ENCODE measurements around the gene LEO1.
A peak's percentile ranks its signal among the peaks of the same experiment; 100 is the strongest.

LEO1 gene

GRCh38 chr15:51971375-51972133 is at the start of gene LEO1:
LEO1 (minus strand) TSS chr15:51971778; CDS start chr15:51971745, 33 bp downstream.
- peak; percentile 76 to 84 (median 80) for DNase-seq (ENCODE audit: low read depth in 3 of 3)

DNA sequence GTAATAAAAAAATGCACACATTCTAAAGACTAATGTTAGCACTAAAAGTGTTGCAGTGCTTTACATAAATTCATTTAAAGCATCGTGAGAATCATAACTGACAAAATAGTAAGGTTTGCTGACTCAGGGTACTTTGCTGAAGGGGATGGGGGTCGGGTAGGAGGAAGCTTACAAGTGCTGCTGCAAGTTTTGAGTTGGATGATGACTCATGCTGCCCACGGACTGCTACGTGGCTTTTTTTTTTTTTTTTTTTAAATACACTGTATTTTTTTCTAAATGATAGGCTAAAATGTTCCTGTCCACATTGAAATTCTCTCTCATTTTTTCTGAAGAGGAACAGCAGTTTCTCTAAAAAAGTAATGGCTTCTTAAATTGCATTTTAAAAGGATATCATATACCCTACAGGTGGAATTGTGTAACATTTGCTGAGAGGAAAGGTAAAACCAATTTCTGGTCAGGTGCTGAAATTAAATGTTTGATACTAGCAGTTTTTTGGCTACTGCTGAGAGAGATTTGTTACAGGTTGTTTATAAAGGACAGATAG is 49.6 kb upstream of the LEO1 start:
- DNase-seq (ENCODE audit: low read depth in 3 of 3): peak; percentile 40 to 62 (median 57)

GRCh38 chr15:52020221-52021085 is 48.9 kb upstream of the LEO1 start:
- DNase-seq (ENCODE audit: low read depth in 3 of 3): no peak

- peak in 2 of 3 experiments; percentile 40 to 62 for DNase-seq (ENCODE audit: low read depth in 3 of 3)
Measured at GRCh38 chr15:52019394-52020220, 48.0 kb upstream of the LEO1 start.

DNA sequence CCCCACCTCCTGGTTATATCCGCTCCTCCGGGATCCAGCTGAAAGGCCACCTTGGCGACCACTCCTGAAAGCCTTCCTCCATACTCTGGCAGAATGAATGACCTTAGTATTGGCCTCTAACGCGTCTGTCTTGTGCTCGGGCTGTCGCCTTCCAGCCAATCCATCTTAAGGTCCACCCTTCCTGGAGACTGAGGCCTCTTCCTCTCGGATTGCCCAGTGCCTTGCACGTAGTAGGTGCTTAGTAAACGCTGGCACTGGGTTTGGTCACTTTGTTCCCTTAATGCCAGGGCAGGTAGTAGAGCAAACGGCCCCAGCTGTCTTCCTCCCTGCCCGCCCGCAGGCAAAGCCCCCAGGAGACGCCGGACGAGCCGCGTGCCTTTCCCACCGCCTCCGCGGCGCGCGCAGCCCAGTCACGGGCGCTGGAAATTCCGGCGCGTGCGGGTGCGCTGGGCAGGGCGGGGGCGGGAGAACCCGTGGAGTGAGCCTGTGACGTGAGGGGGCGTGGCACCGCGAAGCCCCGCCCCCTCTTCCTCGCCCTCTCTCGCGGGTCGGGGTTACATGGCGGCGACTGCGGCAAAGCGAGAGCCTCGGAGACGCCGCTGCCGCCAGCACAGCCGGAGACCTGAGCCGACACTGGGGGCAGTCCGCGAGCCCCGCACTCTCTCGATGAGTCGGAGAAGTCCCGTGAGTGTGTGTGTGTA is 47.3 kb upstream of the LEO1 start, which contains the start of gene MAPK6:
TSS of gene MAPK6 (plus strand) at position 527 of the 701 bp plus-strand sequence. CDS start 27,242 bp downstream, outside the sequence.
- peak; percentile 85 to 94 (median 85) for DNase-seq (ENCODE audit: low read depth in 3 of 3)

DNA sequence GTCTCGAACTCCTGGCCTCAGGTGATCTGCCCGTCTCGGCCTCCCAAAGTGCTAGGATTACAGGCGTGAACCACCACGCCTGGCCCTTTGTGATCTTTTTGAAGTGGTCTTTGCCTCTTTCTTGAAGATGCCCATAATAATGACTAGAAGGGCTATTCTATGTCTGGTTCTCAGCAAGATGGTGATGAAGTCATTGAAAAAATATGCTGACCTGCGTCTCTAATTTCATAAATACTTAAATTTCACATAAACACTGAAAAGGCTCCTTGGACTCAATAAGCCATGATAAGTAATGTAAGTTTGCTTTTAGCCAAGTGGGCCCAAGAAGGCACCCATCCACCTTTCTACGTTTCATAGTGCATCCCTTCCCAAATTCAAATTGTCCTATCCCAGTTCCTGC is 46.7 kb upstream of the LEO1 start:
- no peak for DNase-seq (ENCODE audit: low read depth in 3 of 3)

- no peak for DNase-seq (ENCODE audit: low read depth in 3 of 3)
Measured at GRCh38 chr15:52016316-52016715, 44.7 kb upstream of the LEO1 start.

- no peak for DNase-seq (ENCODE audit: low read depth in 3 of 3)
Measured at GRCh38 chr15:52014616-52015015, 43.0 kb upstream of the LEO1 start.

DNA sequence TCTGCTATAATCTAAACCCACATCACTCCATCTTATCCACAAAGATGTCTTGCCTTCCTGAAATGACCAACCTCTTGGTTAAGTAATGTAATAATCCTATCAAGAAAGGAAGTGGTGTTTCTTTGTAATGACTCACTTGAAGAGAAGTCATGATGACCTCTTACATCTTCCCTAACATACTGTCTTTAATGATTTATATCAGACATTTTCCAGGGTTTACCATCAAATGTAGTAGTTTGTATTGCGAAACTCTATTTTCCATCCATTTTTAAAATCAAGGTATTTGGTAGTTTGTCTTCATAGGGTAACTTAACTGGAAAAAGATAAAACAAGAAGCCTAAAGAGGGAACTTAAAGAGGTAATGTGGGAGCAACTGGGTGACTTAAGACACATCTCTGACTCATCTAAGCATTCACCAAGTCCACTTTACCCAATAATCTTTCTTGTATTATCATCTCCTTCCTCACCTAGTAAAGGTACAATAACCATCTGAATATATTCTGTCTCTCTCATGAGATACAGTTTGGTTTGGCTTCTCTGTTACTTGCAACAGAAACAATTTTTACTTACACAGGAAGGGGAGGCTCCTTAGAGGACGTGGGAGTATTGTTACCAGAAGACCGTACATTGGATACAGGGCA is 41.7 kb upstream of the LEO1 start:
- DNase-seq (ENCODE audit: low read depth in 3 of 3): no peak

GRCh38 chr15:52012210-52012609 is 40.6 kb upstream of the LEO1 start:
- no peak for DNase-seq (ENCODE audit: low read depth in 3 of 3)

GRCh38 chr15:52011711-52012144 is 40.1 kb upstream of the LEO1 start:
- DNase-seq (ENCODE audit: low read depth in 3 of 3): no peak

- peak in 2 of 3 experiments; percentile 23 to 74 for DNase-seq (ENCODE audit: low read depth in 3 of 3)
Measured at GRCh38 chr15:52010633-52011595, 39.3 kb upstream of the LEO1 start.

GRCh38 chr15:52008698-52009434 is 37.3 kb upstream of the LEO1 start:
- no peak for DNase-seq (ENCODE audit: low read depth in 3 of 3)

DNA sequence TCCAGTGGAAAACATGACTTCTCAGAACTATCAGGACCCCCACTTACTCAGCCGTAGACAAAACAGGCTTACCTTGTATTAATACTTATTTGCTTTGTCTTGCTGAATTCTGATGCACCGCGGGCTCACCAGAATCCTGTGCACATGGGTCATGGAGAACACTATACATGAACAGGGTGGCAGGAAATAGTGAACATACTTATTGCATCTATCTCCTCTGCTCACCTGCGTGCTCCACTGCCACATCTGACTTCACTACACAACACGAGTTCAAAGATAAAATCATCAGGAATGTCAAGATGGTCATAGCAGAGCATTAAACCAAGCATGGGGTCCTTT is 36.8 kb upstream of the LEO1 start:
- no peak for DNase-seq (ENCODE audit: low read depth in 3 of 3)

GRCh38 chr15:52006702-52007340 is 35.2 kb upstream of the LEO1 start:
- no peak for DNase-seq (ENCODE audit: low read depth in 3 of 3)

- no peak for DNase-seq (ENCODE audit: low read depth in 3 of 3)
Measured at GRCh38 chr15:52005748-52006701, 34.4 kb upstream of the LEO1 start.

DNA sequence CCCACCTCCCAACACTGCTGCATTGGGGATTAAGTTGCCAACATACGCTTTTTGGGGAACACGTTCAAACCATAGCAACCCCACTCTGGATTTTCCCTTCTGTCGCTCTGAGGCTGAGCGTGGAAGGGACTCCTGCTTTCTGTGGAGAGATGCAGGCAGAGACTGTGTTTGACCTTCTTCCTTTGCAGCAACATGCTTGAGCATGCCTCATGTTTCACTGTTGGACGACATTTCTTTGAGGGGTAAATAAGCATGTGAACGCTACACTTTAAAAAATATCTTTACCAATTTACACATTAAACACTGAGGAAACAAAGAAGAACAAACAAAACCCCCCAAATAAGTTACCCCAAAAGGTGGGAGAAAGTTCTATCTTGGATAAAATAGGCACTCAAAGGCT is 33.2 kb upstream of the LEO1 start:
- DNase-seq (ENCODE audit: low read depth in 3 of 3): no peak

All from stimulated activated CD4-positive, alpha-beta T cell treated with anti-CD3 and anti-CD28 coated beads, TNF-alpha, amount 100 ng/mL, for 24 hours (primary cell).